MM.1S (cell line): ENCODE results near the gene RMND1.

Source experiments
- DNase-seq: peaks from one replicate; pipeline ENCODE4 v3.0.0-alpha.2; 2015
- H2AFZ ChIP-seq: fragments of 300-600 bp; sonication (generic); 2 replicates; pipeline ENCODE4 v1.6.0; 2016; ENCODE audit warnings: antibody characterized with exemption, low read length
- H3F3A ChIP-seq: fragments of 300-600 bp; sonication (generic); 2 replicates; pipeline ENCODE4 v1.6.1; 2016; ENCODE audit warnings: mild to moderate bottlenecking, antibody characterized with exemption, low read length, moderate library complexity, mixed read lengths; ENCODE audit not compliant: insufficient read depth
- H3K27ac ChIP-seq: fragments of 300-600 bp; sonication (generic); 2 replicates; pipeline ENCODE4 v1.5.1; 2016; ENCODE audit warnings: mild to moderate bottlenecking, low read length
- H3K27me3 ChIP-seq: fragments of 300-600 bp; sonication (generic); replicated peaks from 2 replicates; pipeline ENCODE4 v1.6.0; 2016; ENCODE audit warnings: low read length; ENCODE audit not compliant: insufficient read depth
- H3K36me3 ChIP-seq: fragments of 300-600 bp; sonication (generic); replicated peaks from 2 replicates; pipeline ENCODE4 v1.6.1; 2016; ENCODE audit warnings: mild to moderate bottlenecking, low read length, mixed read lengths; ENCODE audit not compliant: insufficient read depth
- H3K4me1 ChIP-seq: fragments of 300-600 bp; sonication (generic); 2 replicates; pipeline ENCODE4 v1.6.1; 2016; ENCODE audit warnings: low read length, mixed read lengths
- H3K4me2 ChIP-seq: fragments of 300-600 bp; sonication (generic); 2 replicates; pipeline ENCODE4 v1.6.0; 2016; ENCODE audit warnings: low read depth, low read length
- H3K4me3 ChIP-seq: fragments of 300-600 bp; sonication (generic); 2 replicates; pipeline ENCODE4 v1.5.1; 2016; ENCODE audit warnings: low read length, mixed read lengths
- H3K79me2 ChIP-seq: fragments of 300-600 bp; sonication (generic); 2 replicates; pipeline ENCODE4 v1.6.1; 2016; ENCODE audit warnings: mixed run types, low read length, mixed read lengths
- H3K9ac ChIP-seq: fragments of 300-600 bp; sonication (generic); 2 replicates; pipeline ENCODE4 v1.6.1; 2016; ENCODE audit warnings: low read length, mixed read lengths
- H3K9me2 ChIP-seq: fragments of 300-600 bp; sonication (generic); replicated peaks from 2 replicates; pipeline ENCODE4 v1.6.1; 2016; ENCODE audit warnings: mild to moderate bottlenecking, low read length, mixed read lengths; ENCODE audit not compliant: insufficient read depth
- H3K9me3 ChIP-seq: fragments of 300-600 bp; sonication (generic); replicated peaks from 2 replicates; pipeline ENCODE4 v1.6.1; 2016; ENCODE audit warnings: mild to moderate bottlenecking, low read length, mixed read lengths; ENCODE audit not compliant: insufficient read depth
- H4K20me1 ChIP-seq: fragments of 300-600 bp; sonication (generic); 2 replicates; pipeline ENCODE4 v1.6.1; 2016; ENCODE audit warnings: mild to moderate bottlenecking, low read length, moderate library complexity, mixed read lengths; ENCODE audit not compliant: insufficient read depth
- EZH2 ChIP-seq: fragments of 300-600 bp; sonication (generic); optimal IDR thresholded peaks from 2 replicates; pipeline ENCODE3; 2017; ENCODE audit warnings: low read depth, mild to moderate bottlenecking, antibody characterized with exemption, low read length, mixed read lengths
- EZH2phosphoT487 ChIP-seq: fragments of 300-600 bp; sonication (generic); IDR thresholded peaks from 2 replicates; pipeline ENCODE4 v1.6.1; 2018; ENCODE audit warnings: antibody characterized with exemption, low read length
- TF ChIP-seq, protein P1 (sequence below): fragments of 300-600 bp; sonication (generic); IDR thresholded peaks from 2 replicates; pipeline ENCODE4 v1.5.1; 2016; ENCODE audit warnings: antibody characterized with exemption, low read length, mixed read lengths

Gene RMND1

DNA sequence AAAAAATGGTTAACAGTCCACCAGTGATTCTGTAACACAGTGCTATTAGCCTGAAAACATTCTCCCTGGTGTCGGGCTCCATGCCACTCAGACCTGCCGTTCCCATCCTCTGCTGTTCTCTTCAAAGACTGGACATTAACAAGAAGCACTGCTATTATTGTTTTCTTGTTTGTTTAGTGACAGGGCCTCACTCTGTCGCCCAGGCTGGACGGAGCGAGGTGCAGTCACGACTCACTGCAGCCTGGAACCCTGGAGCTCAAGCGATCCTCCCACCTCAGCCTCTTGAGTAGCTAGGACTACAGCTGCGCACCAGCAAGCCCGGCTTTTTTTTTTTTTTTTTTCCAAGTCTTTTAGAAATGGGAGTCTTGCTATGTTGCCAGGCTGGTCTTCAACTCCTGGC is 9.6 kb downstream of the RMND1 start:
- no peak for DNase-seq
- no peak for TF ChIP-seq EZH2phosphoT487
- TF ChIP-seq EZH2, result no peak
- TF ChIP-seq, protein P1, sequence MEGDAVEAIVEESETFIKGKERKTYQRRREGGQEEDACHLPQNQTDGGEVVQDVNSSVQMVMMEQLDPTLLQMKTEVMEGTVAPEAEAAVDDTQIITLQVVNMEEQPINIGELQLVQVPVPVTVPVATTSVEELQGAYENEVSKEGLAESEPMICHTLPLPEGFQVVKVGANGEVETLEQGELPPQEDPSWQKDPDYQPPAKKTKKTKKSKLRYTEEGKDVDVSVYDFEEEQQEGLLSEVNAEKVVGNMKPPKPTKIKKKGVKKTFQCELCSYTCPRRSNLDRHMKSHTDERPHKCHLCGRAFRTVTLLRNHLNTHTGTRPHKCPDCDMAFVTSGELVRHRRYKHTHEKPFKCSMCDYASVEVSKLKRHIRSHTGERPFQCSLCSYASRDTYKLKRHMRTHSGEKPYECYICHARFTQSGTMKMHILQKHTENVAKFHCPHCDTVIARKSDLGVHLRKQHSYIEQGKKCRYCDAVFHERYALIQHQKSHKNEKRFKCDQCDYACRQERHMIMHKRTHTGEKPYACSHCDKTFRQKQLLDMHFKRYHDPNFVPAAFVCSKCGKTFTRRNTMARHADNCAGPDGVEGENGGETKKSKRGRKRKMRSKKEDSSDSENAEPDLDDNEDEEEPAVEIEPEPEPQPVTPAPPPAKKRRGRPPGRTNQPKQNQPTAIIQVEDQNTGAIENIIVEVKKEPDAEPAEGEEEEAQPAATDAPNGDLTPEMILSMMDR, result no peak
- Histone ChIP-seq H4K20me1 (no peaks in the 10 kb centered on the region), H3K4me1 (no peaks in the 10 kb centered on the region), H2AFZ (no peak overlapping the region), H3K36me3 (no peaks in the 10 kb centered on the region), H3K4me3 (no peak overlapping the region), H3K9ac (no peak overlapping the region), H3K9me2 (no peaks in the 10 kb centered on the region), H3K79me2 (peaks cover 34% of the 10 kb centered on the region), H3K27me3 (no peaks in the 10 kb centered on the region), H3K4me2 (no peak overlapping the region), H3F3A (0 out of 2 replicates have a peak, but pooled peaks cover 6% of the 10 kb centered on the region), H3K27ac (no peak overlapping the region), H3K9me3 (no peaks in the 10 kb centered on the region)

GRCh38 chr6:151441390-151442166 is 10.3 kb downstream of the RMND1 start:
- Histone ChIP-seq H3K4me1 (no peaks in the 10 kb centered on the region), H3F3A (0 out of 2 replicates have a peak, but pooled peaks cover 6% of the 10 kb centered on the region), H2AFZ (no peak overlapping the region), H3K4me2 (peak overlapping the region; percentile 82), H3K27ac (peak overlapping the region; percentile 66; the same call in 1 of the 2 replicates), H3K36me3 (no peaks in the 10 kb centered on the region), H3K9me2 (no peaks in the 10 kb centered on the region), H3K79me2 (peaks cover 34% of the 10 kb centered on the region), H3K27me3 (no peaks in the 10 kb centered on the region), H3K9ac (peak overlapping the region; percentile 35; the same call in 1 of the 2 replicates), H3K9me3 (no peaks in the 10 kb centered on the region), H3K4me3 (no peak overlapping the region), H4K20me1 (no peaks in the 10 kb centered on the region)
- TF ChIP-seq EZH2phosphoT487 (no peak), EZH2 (no peak)
- TF ChIP-seq, protein P1, result no peak
- no peak for DNase-seq

- H3F3A ChIP-seq, result 0 out of 2 replicates have a peak, but pooled peaks cover 6% of the 10 kb centered on the region
- no peaks in the 10 kb centered on the region for H3K4me1 ChIP-seq
- peak overlapping the region; percentile 35; the same call in 1 of the 2 replicates for H3K9ac ChIP-seq
- no peak for TF ChIP-seq EZH2
- TF ChIP-seq, protein P1, result peak; percentile 41
- no peaks in the 10 kb centered on the region for H3K27me3 ChIP-seq
- H3K36me3 ChIP-seq, result no peaks in the 10 kb centered on the region
- H3K9me3 ChIP-seq, result no peaks in the 10 kb centered on the region
- no peak overlapping the region for H2AFZ ChIP-seq
- peak; percentile 38 for DNase-seq
- H4K20me1 ChIP-seq, result no peaks in the 10 kb centered on the region
- peak overlapping the region; percentile 42; the same call in 1 of the 2 replicates for H3K4me3 ChIP-seq
- peak overlapping the region; percentile 66; the same call in 1 of the 2 replicates for H3K27ac ChIP-seq
- no peaks in the 10 kb centered on the region for H3K9me2 ChIP-seq
- H3K79me2 ChIP-seq, result peaks cover 34% of the 10 kb centered on the region
- H3K4me2 ChIP-seq, result peak overlapping the region; percentile 82
These were observed 11.0 kb downstream of the RMND1 start for GRCh38 chr6:151440930-151441329.
